Activated naive CD4-positive, alpha-beta T cell treated with anti-CD3 and anti-CD28 coated beads, Interleukin-2, amount 50 U/mL, for 24 hours (primary cell): ENCODE data around the gene CCM2.
A peak's percentile ranks its signal among the peaks of the same experiment; 100 is the strongest.

Experiments
- H3K27ac Mint-ChIP-seq: one replicate; pipeline ENCODE4 v1.8.0; 2021; ENCODE audit warnings: mild to moderate bottlenecking, mixed read lengths
- H3K27me3 Mint-ChIP-seq: one replicate; pipeline ENCODE4 v1.8.0; 2021; ENCODE audit warnings: mixed read lengths
- H3K36me3 Mint-ChIP-seq: one replicate; pipeline ENCODE4 v1.8.0; 2021; ENCODE audit warnings: mixed read lengths
- H3K4me1 Mint-ChIP-seq: one replicate; pipeline ENCODE4 v1.8.0; 2021; ENCODE audit warnings: mixed read lengths
- H3K4me3 Mint-ChIP-seq: one replicate; pipeline ENCODE4 v1.8.0; 2021; ENCODE audit warnings: mild to moderate bottlenecking, mixed read lengths
- H3K9me3 Mint-ChIP-seq: one replicate; pipeline ENCODE4 v1.8.0; 2021; ENCODE audit warnings: mixed read lengths

CCM2 gene

DNA sequence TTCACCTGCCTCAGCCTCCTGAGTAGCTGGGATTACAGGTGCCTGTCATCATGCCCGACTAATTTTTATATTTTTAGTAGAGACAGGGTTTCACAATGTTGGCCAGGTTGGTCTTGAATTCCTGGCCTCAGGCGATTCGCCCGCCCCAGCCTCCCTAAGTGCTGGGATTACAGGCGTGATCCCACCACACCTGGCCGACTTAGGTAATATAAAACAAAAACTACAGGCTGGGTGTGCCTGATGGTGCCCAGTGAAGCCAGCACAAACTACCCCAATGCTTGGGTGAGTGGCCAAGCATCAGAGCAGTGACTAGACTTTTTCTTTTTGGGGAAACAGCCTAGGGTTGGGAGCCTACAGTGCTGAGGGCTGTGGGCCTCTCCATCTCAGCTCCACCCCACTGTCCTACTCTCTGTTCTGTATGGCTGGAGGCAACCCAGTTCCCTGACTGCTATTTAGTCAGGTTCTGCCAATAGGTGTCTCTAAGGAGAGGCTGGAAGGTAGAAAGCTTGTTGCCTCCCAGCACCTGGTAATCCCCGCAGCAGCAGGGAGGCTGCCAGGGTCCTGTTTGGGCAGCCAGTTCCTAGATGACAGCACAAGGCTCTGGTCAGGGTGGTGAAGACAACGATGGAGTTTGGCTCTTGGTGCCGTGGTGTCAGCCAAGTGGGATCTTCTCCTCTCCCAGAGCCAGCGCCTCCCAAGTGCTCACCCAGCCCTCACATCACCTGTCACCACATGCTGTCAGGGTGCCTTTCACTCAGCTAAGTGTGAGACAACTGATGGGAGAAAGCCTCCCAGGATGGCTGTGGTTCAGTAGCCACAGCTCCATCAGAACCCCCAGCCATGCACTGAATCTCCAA lies 99.2 kb downstream of the CCM2 start:
- Mint-ChIP-seq H3K4me3 (no peak overlapping the region), H3K27ac (no peak overlapping the region), H3K9me3 (no peaks in the 10 kb centered on the region), H3K27me3 (no peaks in the 10 kb centered on the region), H3K4me1 (peaks cover 6% of the 10 kb centered on the region), H3K36me3 (peaks cover 7% of the 10 kb centered on the region)

DNA sequence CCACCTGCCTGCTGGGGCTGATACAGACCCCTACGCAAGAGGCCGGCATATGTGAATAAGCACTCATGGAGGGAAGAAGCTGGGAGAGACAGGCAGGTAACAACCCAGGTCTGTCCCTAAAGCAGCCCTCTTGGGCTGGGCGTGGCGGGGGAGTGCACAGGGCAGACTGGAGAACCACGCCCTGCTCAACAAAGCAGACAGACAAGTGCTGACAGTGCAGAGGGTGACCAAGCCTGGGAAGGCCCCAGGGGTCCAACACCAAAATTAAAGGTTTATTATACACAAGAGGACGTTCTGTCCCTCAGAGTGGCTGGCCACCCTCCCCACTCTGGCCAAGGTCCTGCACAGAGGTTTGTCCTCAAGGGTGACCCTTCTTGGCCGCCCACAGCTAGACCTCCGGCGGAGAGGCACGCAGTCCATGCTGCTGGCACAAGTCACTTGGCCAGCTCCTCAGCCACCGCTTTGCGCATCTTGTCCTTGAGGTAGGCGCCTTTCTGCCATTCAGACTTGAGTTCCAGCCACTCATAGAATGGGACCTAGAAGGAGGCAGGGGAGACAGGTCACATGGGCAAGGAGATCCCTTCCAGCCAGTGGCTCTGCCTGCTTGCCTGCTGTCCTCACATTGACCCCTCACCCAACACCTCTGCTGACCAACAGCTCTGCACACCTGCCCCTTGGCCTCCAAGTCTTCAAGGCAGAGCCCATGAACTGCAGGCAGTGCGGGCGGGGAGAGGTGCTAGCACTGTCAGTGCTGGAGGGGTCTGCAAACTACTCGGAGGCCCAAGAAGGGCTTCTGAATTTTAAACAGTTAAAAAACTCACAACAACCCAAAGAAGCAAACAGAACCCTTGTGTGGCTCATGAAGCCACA lies 100.1 kb downstream of the CCM2 start:
- Mint-ChIP-seq H3K4me1 (peaks cover 6% of the 10 kb centered on the region), H3K36me3 (peaks cover 4% of the 10 kb centered on the region), H3K4me3 (no peak overlapping the region), H3K27ac (no peak overlapping the region), H3K9me3 (no peaks in the 10 kb centered on the region), H3K27me3 (no peaks in the 10 kb centered on the region)

DNA sequence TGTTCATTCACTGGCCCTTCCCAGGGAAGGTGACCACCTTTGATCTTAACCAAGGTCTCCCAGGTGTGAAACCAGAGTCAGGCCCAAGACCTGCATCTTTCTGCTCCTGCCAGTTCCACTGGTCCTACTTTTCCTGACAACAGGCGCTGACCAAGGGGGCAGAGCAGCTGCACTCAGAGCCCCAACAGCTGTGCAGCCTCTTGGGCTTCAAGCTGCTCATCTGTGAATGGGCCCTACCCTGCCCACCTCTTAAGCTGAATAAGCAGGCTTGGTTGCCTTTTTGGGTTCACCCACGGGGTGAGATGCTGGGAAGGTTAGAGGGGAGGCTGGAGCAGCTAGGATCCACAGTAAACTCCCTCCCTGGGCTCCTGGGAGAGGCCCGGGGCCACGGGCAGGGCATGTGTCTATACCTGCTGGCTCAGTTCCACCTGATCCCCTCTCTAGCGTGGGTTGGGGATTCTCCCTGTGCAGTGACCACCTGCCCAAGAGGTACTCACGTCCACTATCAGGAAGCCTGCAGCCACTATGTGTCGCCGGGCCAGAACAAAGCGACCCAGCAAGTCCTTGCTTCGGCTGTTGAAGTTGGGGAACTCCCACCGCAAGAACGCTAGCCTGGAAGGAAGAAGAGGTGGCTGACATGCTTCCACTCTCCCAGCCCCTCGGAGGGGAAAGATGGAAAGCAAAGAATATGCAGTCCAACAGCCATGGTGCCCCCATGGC lies 100.9 kb downstream of the CCM2 start:
- Mint-ChIP-seq H3K4me3 (no peak overlapping the region), H3K36me3 (peaks cover 4% of the 10 kb centered on the region), H3K27me3 (no peaks in the 10 kb centered on the region), H3K27ac (no peak overlapping the region), H3K4me1 (peaks cover 10% of the 10 kb centered on the region), H3K9me3 (no peaks in the 10 kb centered on the region)

DNA sequence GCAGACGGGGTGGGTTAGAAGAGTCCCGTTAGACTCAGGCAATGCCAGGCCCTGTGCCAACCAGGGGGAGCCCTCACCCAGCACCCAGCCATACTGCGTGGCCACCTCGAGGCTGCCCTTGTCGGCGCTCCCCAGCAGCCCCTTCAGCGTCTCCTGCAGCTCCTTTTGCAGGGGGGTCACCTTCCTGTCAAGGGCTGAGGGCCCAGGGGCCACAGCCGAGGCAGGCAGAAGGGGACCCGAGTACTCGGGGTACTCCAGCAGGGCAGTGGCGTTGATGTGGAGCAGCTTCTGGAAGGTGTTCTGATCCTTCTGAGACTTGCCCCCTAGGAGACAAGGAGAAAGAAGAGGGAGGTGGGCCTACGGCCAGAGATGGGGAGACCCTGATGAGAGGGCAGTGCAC lies 101.7 kb downstream of the CCM2 start:
- Mint-ChIP-seq H3K9me3 (no peaks in the 10 kb centered on the region), H3K4me1 (peaks cover 15% of the 10 kb centered on the region), H3K27ac (no peak overlapping the region), H3K27me3 (no peaks in the 10 kb centered on the region), H3K4me3 (no peak overlapping the region), H3K36me3 (peaks cover 4% of the 10 kb centered on the region)

DNA sequence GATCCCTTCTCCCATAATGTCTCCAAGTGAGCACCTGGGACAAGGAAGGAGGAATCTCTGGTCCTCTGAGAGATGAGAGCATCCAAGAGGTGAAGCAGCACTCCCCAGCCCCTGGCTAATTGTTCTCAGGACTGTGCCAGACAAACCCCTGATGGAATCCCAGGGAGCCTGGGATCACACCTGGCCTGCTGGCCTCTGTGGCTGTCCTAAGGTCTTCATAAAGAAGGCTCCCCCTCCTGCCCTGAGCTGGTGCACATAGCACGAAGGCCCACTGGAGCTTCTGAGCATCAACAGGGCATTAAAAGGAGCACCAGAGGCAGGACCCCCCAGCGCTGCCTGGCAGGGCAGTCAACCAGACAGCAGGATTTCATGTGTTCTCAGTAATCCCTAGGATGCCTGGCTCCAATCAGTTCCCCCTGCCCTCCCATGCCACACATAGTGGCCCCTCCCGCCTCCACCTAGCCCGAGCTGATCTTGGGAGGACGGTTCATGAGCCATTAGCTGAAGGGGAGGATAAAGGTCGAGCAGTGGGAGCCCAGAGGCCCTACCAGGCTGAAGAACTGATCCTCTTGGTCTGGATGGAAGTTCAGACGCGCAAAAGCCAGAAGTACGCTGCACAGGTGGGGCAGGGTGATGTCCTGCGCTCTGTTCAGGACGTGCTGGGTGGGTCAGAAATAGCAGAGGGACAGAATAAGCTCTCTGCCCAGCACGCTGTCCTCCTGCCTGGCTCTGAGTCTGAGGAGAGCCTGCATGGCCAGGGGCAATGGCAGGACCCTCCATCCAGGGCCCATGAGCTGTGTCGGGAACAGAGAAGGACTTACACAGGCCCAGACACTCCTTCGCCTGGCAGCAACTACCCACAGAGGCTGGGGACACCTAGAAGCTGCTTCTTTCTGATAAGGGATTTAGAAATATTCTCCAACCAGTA lies 103.0 kb downstream of the CCM2 start:
- Mint-ChIP-seq H3K27me3 (no peaks in the 10 kb centered on the region), H3K36me3 (peaks cover 13% of the 10 kb centered on the region), H3K9me3 (no peaks in the 10 kb centered on the region), H3K4me3 (no peak overlapping the region), H3K27ac (no peak overlapping the region), H3K4me1 (peaks cover 28% of the 10 kb centered on the region)

DNA sequence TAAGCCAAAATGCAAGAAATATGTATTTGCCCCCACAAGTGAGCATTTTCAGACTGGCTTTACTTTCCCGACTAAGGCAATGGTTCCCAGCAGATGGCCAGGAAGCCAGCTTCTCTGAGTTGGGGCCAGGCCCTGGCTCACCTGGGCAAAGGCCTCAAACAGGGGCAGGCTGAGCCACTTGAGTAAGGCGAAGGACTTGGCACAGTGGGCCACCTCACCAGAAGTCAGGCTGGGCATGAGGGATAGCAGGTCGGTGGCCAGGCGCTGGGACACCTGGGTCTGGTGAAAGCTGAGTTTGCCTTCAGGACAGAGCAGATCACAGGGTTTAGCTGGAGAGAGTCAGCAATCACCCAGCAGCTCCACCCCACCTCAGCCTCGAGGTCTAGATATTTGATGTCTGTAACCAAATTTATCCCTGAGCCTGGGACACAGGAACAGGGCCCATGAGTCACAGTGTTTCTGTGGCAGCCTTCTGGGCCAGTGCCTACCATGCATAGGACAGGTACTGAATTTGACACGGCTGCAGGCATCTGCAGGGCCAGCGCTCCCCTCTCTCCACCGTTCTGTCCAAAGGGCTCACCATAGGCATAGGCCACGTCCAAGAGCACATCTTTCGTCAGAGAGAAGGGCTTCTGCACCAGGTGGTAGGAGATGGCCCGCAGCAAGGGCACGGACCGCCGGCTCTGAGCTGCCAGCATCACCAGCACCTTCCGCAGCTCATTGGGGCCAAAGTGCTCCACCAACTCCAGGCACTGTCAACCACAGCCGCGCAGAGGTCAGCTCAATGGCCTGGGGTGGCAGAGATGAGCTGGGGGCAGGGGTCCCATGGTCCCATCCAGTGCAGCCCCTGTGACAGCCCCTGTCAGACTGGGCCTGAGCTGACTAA lies 104.2 kb downstream of the CCM2 start:
- no peaks in the 10 kb centered on the region for H3K9me3 Mint-ChIP-seq
- peaks cover 21% of the 10 kb centered on the region for H3K36me3 Mint-ChIP-seq
- peaks cover 40% of the 10 kb centered on the region for H3K4me1 Mint-ChIP-seq
- H3K4me3 Mint-ChIP-seq = no peak overlapping the region
- no peak overlapping the region for H3K27ac Mint-ChIP-seq
- H3K27me3 Mint-ChIP-seq = no peaks in the 10 kb centered on the region

DNA sequence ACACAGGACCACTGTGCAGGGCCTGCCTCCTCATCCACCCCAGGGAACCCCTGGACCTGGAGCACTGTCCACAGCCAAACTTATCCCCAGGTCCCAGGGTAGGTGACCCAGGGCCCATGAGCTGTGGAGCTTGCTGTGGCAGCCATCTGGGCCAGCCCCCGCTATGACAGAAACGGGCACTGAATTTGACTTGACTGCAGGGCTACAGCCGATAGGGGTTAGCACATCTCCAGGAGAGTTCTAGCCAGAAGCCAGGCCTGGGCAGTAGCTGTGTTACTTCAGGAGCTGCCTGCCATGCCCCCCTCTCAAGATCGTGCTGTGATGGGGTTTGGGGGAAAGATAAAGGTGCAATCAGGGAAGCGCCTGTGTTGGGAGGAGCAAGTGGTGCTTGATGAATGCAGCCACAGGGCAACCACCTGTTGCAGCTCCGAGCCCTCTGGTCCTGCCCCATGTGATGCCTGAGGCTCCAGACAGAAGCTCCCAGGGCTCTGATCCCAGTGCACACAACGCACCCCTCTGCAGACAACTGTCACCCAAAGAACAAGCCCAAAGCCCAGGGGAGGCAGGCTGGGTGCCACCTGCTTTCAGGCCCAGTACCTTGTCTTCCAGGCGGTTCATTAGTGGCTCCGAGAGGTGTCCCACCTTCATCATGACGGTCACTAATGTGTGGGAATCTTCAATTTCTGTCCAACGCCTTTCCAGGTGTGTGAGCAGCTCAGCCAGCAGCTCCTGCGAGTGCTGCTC lies 105.0 kb downstream of the CCM2 start:
- no peak overlapping the region for H3K4me3 Mint-ChIP-seq
- peaks cover 20% of the 10 kb centered on the region for H3K36me3 Mint-ChIP-seq
- H3K4me1 Mint-ChIP-seq = peaks cover 42% of the 10 kb centered on the region
- no peaks in the 10 kb centered on the region for H3K9me3 Mint-ChIP-seq
- H3K27me3 Mint-ChIP-seq = no peaks in the 10 kb centered on the region
- H3K27ac Mint-ChIP-seq = no peak overlapping the region

DNA sequence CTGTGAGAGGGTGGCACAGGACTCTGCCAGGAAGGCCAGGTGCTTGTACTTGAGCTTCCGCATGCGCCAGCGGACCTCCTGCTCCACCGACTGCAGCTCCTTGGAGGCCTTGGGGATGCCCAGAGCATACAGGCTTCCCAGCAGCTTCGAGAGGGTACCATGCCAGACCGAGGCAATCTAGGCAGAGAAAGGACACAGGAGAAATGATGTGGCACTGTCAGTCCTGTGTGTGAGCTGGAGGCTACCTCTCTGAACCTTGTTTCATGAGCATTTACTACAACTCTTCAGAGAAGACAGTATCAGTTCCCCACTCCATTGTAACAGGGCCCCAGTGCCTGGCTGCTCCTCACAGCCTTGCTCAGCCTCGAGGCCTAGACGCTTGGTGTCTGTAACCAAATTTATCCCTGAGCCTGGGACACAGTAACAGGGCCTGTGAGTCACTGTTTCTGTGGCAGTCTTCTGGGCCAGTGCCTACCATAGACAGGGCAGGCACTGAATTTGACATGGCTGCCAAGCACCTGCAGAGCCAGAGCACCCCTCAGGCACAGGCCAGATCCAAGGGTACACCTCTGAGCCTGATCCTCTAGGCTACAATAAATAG lies 105.7 kb downstream of the CCM2 start:
- Mint-ChIP-seq H3K27ac (no peak overlapping the region), H3K36me3 (peaks cover 23% of the 10 kb centered on the region), H3K9me3 (no peaks in the 10 kb centered on the region), H3K27me3 (no peaks in the 10 kb centered on the region), H3K4me3 (no peak overlapping the region), H3K4me1 (peaks cover 45% of the 10 kb centered on the region)

DNA sequence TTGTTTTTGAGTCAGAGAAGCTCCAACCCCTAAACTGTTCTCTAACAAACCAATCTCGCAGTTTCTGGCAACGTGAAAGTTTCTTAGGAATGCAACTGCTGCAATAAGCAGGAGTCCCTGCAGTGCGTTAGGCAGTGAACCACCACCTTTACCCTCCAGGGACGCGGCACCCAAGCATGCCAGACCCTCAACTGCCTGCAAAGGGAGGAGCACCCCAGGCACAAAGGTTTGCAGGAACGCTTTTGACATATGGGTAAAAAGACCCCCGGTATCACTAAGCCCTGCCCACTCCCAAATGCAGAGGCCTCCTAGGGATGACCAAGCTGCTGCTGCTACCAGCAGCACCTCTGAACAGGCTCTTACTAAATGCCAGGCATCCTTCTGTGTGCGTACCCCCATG lies 106.8 kb downstream of the CCM2 start:
- H3K27ac Mint-ChIP-seq = no peak overlapping the region
- H3K9me3 Mint-ChIP-seq = no peaks in the 10 kb centered on the region
- H3K36me3 Mint-ChIP-seq = peaks cover 26% of the 10 kb centered on the region
- H3K4me1 Mint-ChIP-seq = peaks cover 49% of the 10 kb centered on the region
- H3K4me3 Mint-ChIP-seq = peak overlapping the region; percentile 78
- no peaks in the 10 kb centered on the region for H3K27me3 Mint-ChIP-seq

DNA sequence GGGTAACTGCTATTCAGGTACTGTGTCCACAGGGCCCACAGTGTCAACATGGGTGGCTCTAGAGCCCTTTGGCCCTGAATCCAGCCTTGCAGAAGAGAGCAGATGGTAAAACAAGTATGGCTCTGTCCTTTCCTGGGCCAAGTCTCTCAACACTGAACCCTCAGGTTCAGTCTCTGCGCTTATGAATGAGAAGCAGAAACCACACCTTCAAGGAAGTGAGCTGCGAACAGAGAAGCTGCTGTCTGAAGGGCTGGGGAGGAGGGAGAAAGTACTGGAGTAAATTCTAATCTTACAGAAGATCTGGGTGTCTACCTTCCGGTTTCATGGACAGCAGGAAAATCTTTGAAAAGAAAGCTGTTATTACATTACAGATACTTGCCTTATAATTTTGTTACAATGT lies 107.4 kb downstream of the CCM2 start:
- Mint-ChIP-seq H3K4me1 (peaks cover 52% of the 10 kb centered on the region), H3K27me3 (no peaks in the 10 kb centered on the region), H3K27ac (peak overlapping the region; percentile 46), H3K4me3 (peak overlapping the region; percentile 78), H3K36me3 (peaks cover 26% of the 10 kb centered on the region), H3K9me3 (no peaks in the 10 kb centered on the region)

DNA sequence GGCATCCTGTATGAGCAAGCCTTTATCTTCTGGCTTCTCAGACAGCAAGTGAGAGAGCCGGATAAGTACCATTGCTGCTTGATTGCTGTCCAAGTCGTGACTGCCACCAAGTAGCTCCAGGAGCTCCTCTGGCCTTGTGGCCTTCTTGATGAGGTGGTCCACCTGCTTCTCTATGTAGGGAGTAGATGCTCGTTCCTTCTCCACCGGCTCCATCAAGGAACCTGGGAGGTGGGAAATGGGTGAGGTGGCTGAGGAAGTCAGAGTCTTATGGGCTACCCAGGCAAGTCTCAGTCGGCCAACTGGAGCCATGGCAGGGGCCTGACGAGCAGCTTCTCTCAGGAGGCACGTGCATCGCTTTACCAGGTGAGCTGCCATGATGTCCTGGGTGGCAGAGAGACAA lies 108.9 kb downstream of the CCM2 start:
- Mint-ChIP-seq H3K36me3 (peaks cover 24% of the 10 kb centered on the region), H3K27me3 (no peaks in the 10 kb centered on the region), H3K27ac (peak overlapping the region; percentile 72), H3K9me3 (no peaks in the 10 kb centered on the region), H3K4me1 (peaks cover 52% of the 10 kb centered on the region), H3K4me3 (peak overlapping the region; percentile 78)

DNA sequence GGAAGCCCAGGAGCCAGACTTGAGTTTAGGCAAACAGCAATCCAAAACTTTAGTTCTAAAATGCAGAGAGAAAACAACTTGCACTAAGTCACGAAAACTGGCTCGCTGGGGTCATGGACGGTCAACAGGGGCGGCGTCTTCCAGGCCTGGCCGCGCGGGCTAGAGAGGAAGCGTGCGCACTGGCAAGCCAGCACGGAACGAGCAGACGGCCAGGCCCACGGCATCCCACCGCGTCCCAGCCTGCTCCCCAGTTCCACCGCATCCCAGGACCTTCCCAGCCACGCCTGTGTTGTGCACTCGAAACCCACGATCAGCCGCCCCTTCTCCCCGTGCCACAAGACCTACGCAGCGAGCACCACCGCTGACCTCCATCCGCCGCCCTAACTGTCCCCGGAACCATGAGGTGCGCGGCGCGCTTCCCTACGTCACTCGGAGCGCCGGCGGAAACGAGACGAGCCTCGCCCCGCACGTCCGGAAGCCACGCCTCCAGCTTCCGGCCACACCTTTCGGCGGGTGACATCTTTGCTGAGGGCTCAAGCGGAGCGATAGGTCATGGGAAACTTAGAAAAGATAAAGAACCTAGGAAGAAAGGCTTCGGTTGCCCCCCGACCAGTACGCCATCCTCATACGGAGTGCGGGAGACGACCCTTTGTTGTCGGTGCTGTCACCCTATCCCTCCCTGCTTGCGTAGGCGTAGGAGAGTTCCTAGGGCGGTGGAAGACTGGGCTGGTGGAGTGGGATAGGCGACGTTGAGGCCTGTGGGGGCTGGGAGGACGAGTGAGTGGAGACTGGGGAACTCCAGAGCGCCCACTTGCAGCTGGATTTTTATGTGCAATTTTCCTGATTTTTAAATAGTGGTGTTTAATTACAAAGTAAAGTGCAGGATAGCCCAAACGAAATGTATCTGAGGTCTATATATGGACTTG lies 111.6 kb downstream of the CCM2 start, which contains the start of gene TBRG4:
TSS of gene TBRG4 (minus strand) at position 400 of the 926 bp plus-strand sequence. CDS start 2,460 bp downstream, outside the sequence.
- Mint-ChIP-seq H3K9me3 (no peaks in the 10 kb centered on the region), H3K36me3 (peaks cover 24% of the 10 kb centered on the region), H3K27me3 (no peaks in the 10 kb centered on the region), H3K4me1 (peaks cover 42% of the 10 kb centered on the region), H3K4me3 (peak within 1 kb of the TSS; percentile 96), H3K27ac (peak within 1 kb of the TSS; percentile 98)
